Endodermal cell (in vitro differentiated cells): ENCODE measurements around the gene COL15A1. TPM values are rescaled to one million over a fixed set of nuclear protein-coding genes. Genes with fewer than 3 reads are reported as not detected.

Source experiments
- DNase-seq: peaks from one replicate; pipeline ENCODE4 v3.0.0-alpha.2; 2017
- H3K27ac ChIP-seq: 2 replicates; pipeline ENCODE4 v1.5.1; 2013; ENCODE audit warnings: mild to moderate bottlenecking, low read depth, low read length, moderate library complexity
- H3K27me3 ChIP-seq: 2 replicates; pipeline ENCODE4 v1.6.1; 2013; ENCODE audit warnings: mild to moderate bottlenecking, low read length, moderate library complexity; ENCODE audit not compliant: insufficient read depth, control insufficient read depth, poor library complexity, severe bottlenecking
- H3K36me3 ChIP-seq: 2 replicates; pipeline ENCODE4 v1.7.0; 2013; ENCODE audit warnings: mild to moderate bottlenecking, low read length, moderate library complexity; ENCODE audit not compliant: control insufficient read depth, insufficient read depth
- H3K4me1 ChIP-seq: one replicate; pipeline ENCODE4 v1.7.0; 2013; ENCODE audit warnings: low read length; ENCODE audit not compliant: control insufficient read depth, insufficient read depth
- H3K4me3 ChIP-seq: 2 replicates; pipeline ENCODE4 v1.5.1; 2013; ENCODE audit warnings: mild to moderate bottlenecking, low read length, moderate library complexity
- H3K9ac ChIP-seq: 2 replicates; pipeline ENCODE4 v1.6.1; 2013; ENCODE audit warnings: mild to moderate bottlenecking, low read length, moderate library complexity; ENCODE audit not compliant: poor library complexity, severe bottlenecking; ENCODE audit errors: extremely low read depth
- H3K9me3 ChIP-seq: 2 replicates; pipeline ENCODE4 v1.6.1; 2013; ENCODE audit warnings: mild to moderate bottlenecking, low read length, moderate library complexity; ENCODE audit not compliant: control insufficient read depth
- H3K27ac Mint-ChIP-seq: 2 replicates; pipeline ENCODE4 v1.8.0; 2020; ENCODE audit warnings: mixed read lengths
- H3K27me3 Mint-ChIP-seq: 2 replicates; pipeline ENCODE4 v1.8.0; 2021; ENCODE audit warnings: mild to moderate bottlenecking, mixed read lengths; ENCODE audit not compliant: insufficient read depth
- H3K36me3 Mint-ChIP-seq: 2 replicates; pipeline ENCODE4 v1.8.0; 2020; ENCODE audit warnings: low read depth, mixed read lengths
- H3K4me1 Mint-ChIP-seq: 2 replicates; pipeline ENCODE4 v1.8.0; 2020; ENCODE audit warnings: mixed read lengths
- H3K4me3 Mint-ChIP-seq: 2 replicates; pipeline ENCODE4 v1.8.0; 2020; ENCODE audit warnings: mild to moderate bottlenecking, moderate library complexity, mixed read lengths
- H3K9me3 Mint-ChIP-seq: 2 replicates; pipeline ENCODE4 v1.8.0; 2020; ENCODE audit warnings: mild to moderate bottlenecking, mixed read lengths
- CTCF ChIP-seq: fragments of 200-600 bp; sonication (generic); conservative IDR thresholded peaks from 2 replicates; pipeline ENCODE4 v1.5.0; 2021; ENCODE audit warnings: antibody characterized with exemption, mild to moderate bottlenecking
- WGBS, 2 experiments: methylation state at CpG; one replicate each; pipeline versions ENCODE4 v1.1.5 to v1.1.7; 2013; ENCODE audit warnings: missing lambda C conversion rate in 2 of 2, mixed read lengths in 1 of 2; ENCODE audit not compliant: insufficient coverage in 1 of 2, insufficient read length in 1 of 2; 5-methylcytosine and 5-hydroxymethylcytosine counted together
- total RNA-seq, 2 donors: library from RNA; stranded (reverse); fragmentation: NEBNext Ultra II Directional in 1 of 2; extraction: Animal tissue kit (Norgen Biotek cat#: 25700) in 1 of 2; gene quantifications; 2 replicates in 1 of 2; 3 replicates in 1 of 2; pipeline ENCODE4 v1.2.1, GENCODE V29; 2021

COL15A1 gene
- total RNA-seq, 2 donors from 2014 or later, result 0.27 TPM; not detected in 1

- no peak for TF ChIP-seq CTCF
- Mint-ChIP-seq H3K9me3 (no peaks in the 10 kb centered on the region), H3K4me3 (no peak overlapping the region), H3K27ac (no peak overlapping the region), H3K36me3 (no peaks in the 10 kb centered on the region), H3K4me1 (peaks cover 17% of the 10 kb centered on the region), H3K27me3 (no peaks in the 10 kb centered on the region)
- no peak for DNase-seq
- H3K36me3 ChIP-seq, result no peaks in the 10 kb centered on the region
- no peaks in the 10 kb centered on the region for H3K27me3 ChIP-seq
- WGBS, 2 experiments, result 83 to 86% methylated on average over 2 of the region's 2 CpGs
- no peaks in the 10 kb centered on the region for H3K9me3 ChIP-seq
- no peak overlapping the region for H3K4me3 ChIP-seq
- no peak overlapping the region for H3K9ac ChIP-seq
- H3K4me1 ChIP-seq, result peaks cover 6% of the 10 kb centered on the region
- H3K27ac ChIP-seq, result no peak overlapping the region
Observed at GRCh38 chr9:99073347-99073746, 129.6 kb downstream of the COL15A1 start.

GRCh38 chr9:99073985-99074901 lies 130.5 kb downstream of the COL15A1 start:
- Histone ChIP-seq H3K36me3 (no peaks in the 10 kb centered on the region), H3K27me3 (no peaks in the 10 kb centered on the region), H3K9ac (no peak overlapping the region), H3K9me3 (no peaks in the 10 kb centered on the region), H3K4me1 (peaks cover 11% of the 10 kb centered on the region), H3K4me3 (no peak overlapping the region), H3K27ac (no peak overlapping the region)
- Mint-ChIP-seq H3K27ac (no peak overlapping the region), H3K9me3 (no peaks in the 10 kb centered on the region), H3K36me3 (no peaks in the 10 kb centered on the region), H3K4me3 (no peak overlapping the region), H3K4me1 (peaks cover 24% of the 10 kb centered on the region), H3K27me3 (no peaks in the 10 kb centered on the region)
- 94 to 98% methylated on average over 7 to 8 of the region's 8 CpGs for WGBS, 2 experiments
- TF ChIP-seq CTCF, result no peak
- DNase-seq, result no peak

- Mint-ChIP-seq H3K4me3 (no peak overlapping the region), H3K36me3 (no peaks in the 10 kb centered on the region), H3K27ac (no peak overlapping the region), H3K9me3 (no peaks in the 10 kb centered on the region), H3K27me3 (no peaks in the 10 kb centered on the region), H3K4me1 (peaks cover 26% of the 10 kb centered on the region)
- Histone ChIP-seq H3K9ac (no peak overlapping the region), H3K27me3 (no peaks in the 10 kb centered on the region), H3K36me3 (no peaks in the 10 kb centered on the region), H3K27ac (no peak overlapping the region), H3K4me3 (no peak overlapping the region), H3K4me1 (peaks cover 11% of the 10 kb centered on the region), H3K9me3 (no peaks in the 10 kb centered on the region)
- 99 to 100% methylated on average over 3 of the region's 3 CpGs for WGBS, 2 experiments
- no peak for DNase-seq
- no peak for TF ChIP-seq CTCF
Observed at GRCh38 chr9:99074902-99075245, 131.2 kb downstream of the COL15A1 start.
